K562 (cell line): ENCODE results near the gene ADAM15. TPM values are rescaled to one million over a fixed set of nuclear protein-coding genes. Genes with fewer than 3 reads are reported as not detected.

ENCODE experiments used
- BACH1 ChIP-seq: fragments of 200-800 bp; sonication (Bioruptor generic); IDR thresholded peaks from 2 replicates; pipeline ENCODE4 v1.6.1; 2016; ENCODE audit warnings: missing genetic modification characterization, missing compliant biosample characterization
- FOSL1 ChIP-seq: fragments of 200-800 bp; sonication (Bioruptor generic); conservative IDR thresholded peaks from 2 replicates; pipeline ENCODE4 v1.6.1; 2016; ENCODE audit warnings: missing genetic modification characterization, missing compliant biosample characterization
- FOXK2 ChIP-seq, 2 experiments: fragments of 450-650 bp; IDR thresholded peaks in 1 of 2; conservative IDR thresholded peaks in 1 of 2; 2 replicates each; pipeline ENCODE4 v1.6.1; 2016; ENCODE audit warnings: low read depth in 2 of 2, mild to moderate bottlenecking in 1 of 2
- HCFC1 ChIP-seq: IDR thresholded peaks from 2 replicates; pipeline ENCODE4 v1.6.1; 2012; ENCODE audit warnings: low read depth, low read length, improper control_type of control experiment
- HEY1 ChIP-seq: fragments of 250-450 bp; sonication (Bioruptor Pico); IDR thresholded peaks from 2 replicates; pipeline ENCODE4 v1.5.0; 2020; ENCODE audit warnings: mild to moderate bottlenecking, moderate library complexity, borderline replicate concordance
- MED1 ChIP-seq: sonication (generic); formaldehyde crosslinking; IDR thresholded peaks from 2 replicates; pipeline ENCODE4 v1.8.1; 2023; ENCODE audit warnings: missing genetic modification reagents, borderline replicate concordance
- ZNF24 ChIP-seq: fragments of 450-650 bp; IDR thresholded peaks from 2 replicates; pipeline ENCODE4 v1.6.1; 2016
- ZNF830 ChIP-seq: fragments of 250-450 bp; sonication (Bioruptor Pico); IDR thresholded peaks from 2 replicates; pipeline ENCODE4 v1.5.0; 2021; ENCODE audit warnings: mild to moderate bottlenecking
- polyA plus RNA-seq, 8 experiments: library from polyadenylated mRNA; depleted of rRNA in 4 of 8; stranded (reverse) in 5 of 8; unstranded in 3 of 8; fragments of >200 nt; fragmentation: Nextera tagmentation in 2 of 8; fragmentation: Illumina TruSeq in 1 of 8; extraction: Ambion mirVana in 2 of 8; extraction: Trizol in 1 of 8; gene quantifications; 2 replicates each; pipeline versions ENCODE4 v1.2.1 to v1.2.3, GENCODE V29; 2011 to 2014; ENCODE audit warnings: inconsistent platforms in 1 of 8, missing spikeins in 1 of 8
- total RNA-seq, 7 experiments: library from RNA; depleted of rRNA in 6 of 7; stranded (reverse); fragments of >200 nt in 6 of 7; fragmentation: Illumina TruSeq in 2 of 7; extraction: Trizol in 2 of 7; gene quantifications; 2 replicates each; pipeline versions ENCODE4 v1.2.1 to v1.2.3, GENCODE V29; 2011 to 2021; ENCODE audit warnings: low replicate concordance in 1 of 7
- TF ChIP-seq, protein P1 (sequence below): fragments of 250-450 bp; sonication (Bioruptor Pico); IDR thresholded peaks from 2 replicates; pipeline ENCODE4 v1.9.0; 2021; ENCODE audit warnings: mild to moderate bottlenecking, inconsistent platforms
- TF ChIP-seq, protein P2 (sequence below): IDR thresholded peaks from 2 replicates; pipeline ENCODE4 v1.6.1; 2012; ENCODE audit warnings: low read depth, low read length, improper control_type of control experiment, borderline replicate concordance
- TF ChIP-seq, protein P3 (sequence below), 2 experiments: fragments of 150-350 bp in 1 of 2; IDR thresholded peaks; 2 replicates each; pipeline ENCODE4 v1.6.1; 2012 to 2016; ENCODE audit warnings: low read depth in 2 of 2, low read length in 2 of 2, mild to moderate bottlenecking in 1 of 2, moderate library complexity in 1 of 2
- TF ChIP-seq, protein P4 (sequence below), 2 experiments: fragments of 450-650 bp; conservative IDR thresholded peaks; 2 replicates each; pipeline ENCODE4 v1.6.1; 2017; ENCODE audit warnings: mild to moderate bottlenecking in 2 of 2, moderate library complexity in 2 of 2
- TF ChIP-seq, protein P5 (sequence below): fragments of 250-450 bp; sonication (Bioruptor Pico); IDR thresholded peaks from 2 replicates; pipeline ENCODE4 v1.5.0; 2022; ENCODE audit warnings: mild to moderate bottlenecking

ADAM15 gene
- total and polyA plus RNA-seq, 9 of the 15 experiments (the other 6 are each of a cell fraction or from before 2014, with no cell fraction given): 0.69 to 72.3 (median 32.8) TPM

DNA sequence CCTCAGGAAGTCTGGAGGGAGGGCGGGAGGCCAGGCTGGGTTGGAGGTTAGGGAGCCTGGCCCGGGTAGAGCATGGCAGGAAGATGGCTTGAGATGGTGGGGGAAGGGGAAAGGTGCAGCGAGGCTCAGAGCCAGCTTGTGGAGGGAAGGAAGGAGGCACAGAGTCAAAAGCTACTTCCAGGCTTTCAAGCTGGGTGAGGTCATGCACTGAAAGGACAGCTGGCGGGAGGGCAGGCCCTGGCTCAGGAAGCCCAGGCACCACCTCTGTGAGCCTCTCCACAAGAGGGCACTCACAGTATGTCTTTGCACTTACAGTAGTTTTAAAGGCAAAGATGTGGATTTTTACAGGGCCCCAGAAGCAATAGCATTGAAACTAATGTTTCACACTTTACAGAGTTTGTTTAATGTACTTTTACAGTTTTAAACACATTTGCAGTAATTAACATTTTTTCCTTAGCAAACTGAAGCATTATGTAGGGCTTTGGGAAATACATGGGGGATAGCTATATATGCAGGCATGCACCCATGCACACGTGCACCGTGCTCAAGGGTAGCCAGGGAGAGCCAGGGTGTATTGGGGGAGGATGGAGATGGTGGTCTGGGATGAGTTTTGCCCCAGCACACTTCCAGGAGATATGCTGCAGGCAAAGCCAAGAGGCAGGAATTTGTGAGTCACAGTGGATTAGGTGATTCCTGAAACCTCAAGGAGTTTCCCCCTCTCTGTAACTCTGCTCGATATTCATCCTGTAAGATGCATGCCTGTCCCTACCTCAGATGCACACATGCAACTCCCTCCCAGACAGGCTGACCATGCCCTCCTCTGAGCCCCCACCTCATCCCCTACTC, 6.1 kb upstream of the ADAM15 start (continued):
- TF ChIP-seq, protein P1, sequence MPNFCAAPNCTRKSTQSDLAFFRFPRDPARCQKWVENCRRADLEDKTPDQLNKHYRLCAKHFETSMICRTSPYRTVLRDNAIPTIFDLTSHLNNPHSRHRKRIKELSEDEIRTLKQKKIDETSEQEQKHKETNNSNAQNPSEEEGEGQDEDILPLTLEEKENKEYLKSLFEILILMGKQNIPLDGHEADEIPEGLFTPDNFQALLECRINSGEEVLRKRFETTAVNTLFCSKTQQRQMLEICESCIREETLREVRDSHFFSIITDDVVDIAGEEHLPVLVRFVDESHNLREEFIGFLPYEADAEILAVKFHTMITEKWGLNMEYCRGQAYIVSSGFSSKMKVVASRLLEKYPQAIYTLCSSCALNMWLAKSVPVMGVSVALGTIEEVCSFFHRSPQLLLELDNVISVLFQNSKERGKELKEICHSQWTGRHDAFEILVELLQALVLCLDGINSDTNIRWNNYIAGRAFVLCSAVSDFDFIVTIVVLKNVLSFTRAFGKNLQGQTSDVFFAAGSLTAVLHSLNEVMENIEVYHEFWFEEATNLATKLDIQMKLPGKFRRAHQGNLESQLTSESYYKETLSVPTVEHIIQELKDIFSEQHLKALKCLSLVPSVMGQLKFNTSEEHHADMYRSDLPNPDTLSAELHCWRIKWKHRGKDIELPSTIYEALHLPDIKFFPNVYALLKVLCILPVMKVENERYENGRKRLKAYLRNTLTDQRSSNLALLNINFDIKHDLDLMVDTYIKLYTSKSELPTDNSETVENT (CRISPR knock-in tag): no peak
- TF ChIP-seq ZNF830 (CRISPR knock-in tag) (no peak), BACH1 (tag) (no peak), FOSL1 (tag) (no peak), FOXK2 (conservative IDR thresholded peaks at IDR 0.05 in 1 of 2, IDR thresholded peaks at IDR 0.05 in 1 of 2; ENCODE audit: low read depth in 2 of 2) (no peak), ZNF24 (no peak), HCFC1 (no peak), MED1 (no peak), HEY1 (CRISPR knock-in tag) (no peak)
- TF ChIP-seq, protein P2, sequence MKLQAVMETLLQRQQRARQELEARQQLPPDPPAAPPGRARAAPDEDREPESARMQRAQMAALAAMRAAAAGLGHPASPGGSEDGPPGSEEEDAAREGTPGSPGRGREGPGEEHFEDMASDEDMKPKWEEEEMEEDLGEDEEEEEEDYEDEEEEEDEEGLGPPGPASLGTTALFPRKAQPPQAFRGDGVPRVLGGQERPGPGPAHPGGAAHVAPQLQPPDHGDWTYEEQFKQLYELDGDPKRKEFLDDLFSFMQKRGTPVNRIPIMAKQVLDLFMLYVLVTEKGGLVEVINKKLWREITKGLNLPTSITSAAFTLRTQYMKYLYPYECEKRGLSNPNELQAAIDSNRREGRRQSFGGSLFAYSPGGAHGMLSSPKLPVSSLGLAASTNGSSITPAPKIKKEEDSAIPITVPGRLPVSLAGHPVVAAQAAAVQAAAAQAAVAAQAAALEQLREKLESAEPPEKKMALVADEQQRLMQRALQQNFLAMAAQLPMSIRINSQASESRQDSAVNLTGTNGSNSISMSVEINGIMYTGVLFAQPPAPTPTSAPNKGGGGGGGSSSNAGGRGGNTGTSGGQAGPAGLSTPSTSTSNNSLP: no peak
- TF ChIP-seq, protein P3, sequence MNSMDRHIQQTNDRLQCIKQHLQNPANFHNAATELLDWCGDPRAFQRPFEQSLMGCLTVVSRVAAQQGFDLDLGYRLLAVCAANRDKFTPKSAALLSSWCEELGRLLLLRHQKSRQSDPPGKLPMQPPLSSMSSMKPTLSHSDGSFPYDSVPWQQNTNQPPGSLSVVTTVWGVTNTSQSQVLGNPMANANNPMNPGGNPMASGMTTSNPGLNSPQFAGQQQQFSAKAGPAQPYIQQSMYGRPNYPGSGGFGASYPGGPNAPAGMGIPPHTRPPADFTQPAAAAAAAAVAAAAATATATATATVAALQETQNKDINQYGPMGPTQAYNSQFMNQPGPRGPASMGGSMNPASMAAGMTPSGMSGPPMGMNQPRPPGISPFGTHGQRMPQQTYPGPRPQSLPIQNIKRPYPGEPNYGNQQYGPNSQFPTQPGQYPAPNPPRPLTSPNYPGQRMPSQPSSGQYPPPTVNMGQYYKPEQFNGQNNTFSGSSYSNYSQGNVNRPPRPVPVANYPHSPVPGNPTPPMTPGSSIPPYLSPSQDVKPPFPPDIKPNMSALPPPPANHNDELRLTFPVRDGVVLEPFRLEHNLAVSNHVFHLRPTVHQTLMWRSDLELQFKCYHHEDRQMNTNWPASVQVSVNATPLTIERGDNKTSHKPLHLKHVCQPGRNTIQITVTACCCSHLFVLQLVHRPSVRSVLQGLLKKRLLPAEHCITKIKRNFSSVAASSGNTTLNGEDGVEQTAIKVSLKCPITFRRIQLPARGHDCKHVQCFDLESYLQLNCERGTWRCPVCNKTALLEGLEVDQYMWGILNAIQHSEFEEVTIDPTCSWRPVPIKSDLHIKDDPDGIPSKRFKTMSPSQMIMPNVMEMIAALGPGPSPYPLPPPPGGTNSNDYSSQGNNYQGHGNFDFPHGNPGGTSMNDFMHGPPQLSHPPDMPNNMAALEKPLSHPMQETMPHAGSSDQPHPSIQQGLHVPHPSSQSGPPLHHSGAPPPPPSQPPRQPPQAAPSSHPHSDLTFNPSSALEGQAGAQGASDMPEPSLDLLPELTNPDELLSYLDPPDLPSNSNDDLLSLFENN (IDR thresholded peaks at IDR 0.05; ENCODE audit: low read depth in 2 of 2, low read length in 2 of 2): no peak
- TF ChIP-seq, protein P4, sequence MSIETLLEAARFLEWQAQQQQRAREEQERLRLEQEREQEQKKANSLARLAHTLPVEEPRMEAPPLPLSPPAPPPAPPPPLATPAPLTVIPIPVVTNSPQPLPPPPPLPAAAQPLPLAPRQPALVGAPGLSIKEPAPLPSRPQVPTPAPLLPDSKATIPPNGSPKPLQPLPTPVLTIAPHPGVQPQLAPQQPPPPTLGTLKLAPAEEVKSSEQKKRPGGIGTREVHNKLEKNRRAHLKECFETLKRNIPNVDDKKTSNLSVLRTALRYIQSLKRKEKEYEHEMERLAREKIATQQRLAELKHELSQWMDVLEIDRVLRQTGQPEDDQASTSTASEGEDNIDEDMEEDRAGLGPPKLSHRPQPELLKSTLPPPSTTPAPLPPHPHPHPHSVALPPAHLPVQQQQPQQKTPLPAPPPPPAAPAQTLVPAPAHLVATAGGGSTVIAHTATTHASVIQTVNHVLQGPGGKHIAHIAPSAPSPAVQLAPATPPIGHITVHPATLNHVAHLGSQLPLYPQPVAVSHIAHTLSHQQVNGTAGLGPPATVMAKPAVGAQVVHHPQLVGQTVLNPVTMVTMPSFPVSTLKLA (conservative IDR thresholded peaks at IDR 0.05): peak in 1 of 2 experiments; percentile 30; a peak in 1 of 4 replicates
- TF ChIP-seq, protein P5, sequence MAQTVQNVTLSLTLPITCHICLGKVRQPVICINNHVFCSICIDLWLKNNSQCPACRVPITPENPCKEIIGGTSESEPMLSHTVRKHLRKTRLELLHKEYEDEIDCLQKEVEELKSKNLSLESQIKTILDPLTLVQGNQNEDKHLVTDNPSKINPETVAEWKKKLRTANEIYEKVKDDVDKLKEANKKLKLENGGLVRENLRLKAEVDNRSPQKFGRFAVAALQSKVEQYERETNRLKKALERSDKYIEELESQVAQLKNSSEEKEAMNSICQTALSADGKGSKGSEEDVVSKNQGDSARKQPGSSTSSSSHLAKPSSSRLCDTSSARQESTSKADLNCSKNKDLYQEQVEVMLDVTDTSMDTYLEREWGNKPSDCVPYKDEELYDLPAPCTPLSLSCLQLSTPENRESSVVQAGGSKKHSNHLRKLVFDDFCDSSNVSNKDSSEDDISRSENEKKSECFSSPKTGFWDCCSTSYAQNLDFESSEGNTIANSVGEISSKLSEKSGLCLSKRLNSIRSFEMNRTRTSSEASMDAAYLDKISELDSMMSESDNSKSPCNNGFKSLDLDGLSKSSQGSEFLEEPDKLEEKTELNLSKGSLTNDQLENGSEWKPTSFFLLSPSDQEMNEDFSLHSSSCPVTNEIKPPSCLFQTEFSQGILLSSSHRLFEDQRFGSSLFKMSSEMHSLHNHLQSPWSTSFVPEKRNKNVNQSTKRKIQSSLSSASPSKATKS: no peak
